ENCODE results near the gene PLD4. TPM values are rescaled to one million over a fixed set of nuclear protein-coding genes. Genes with fewer than 3 reads are reported as not detected.
"Not testable (repeated sequence)": the region's sequence is repeated elsewhere in the genome, so short reads cannot be mapped to it uniquely, and the experiment has no call there.

PLD4 gene
- total RNA-seq, 1 experiment from 2014 or later = 0.15 TPM

DNA sequence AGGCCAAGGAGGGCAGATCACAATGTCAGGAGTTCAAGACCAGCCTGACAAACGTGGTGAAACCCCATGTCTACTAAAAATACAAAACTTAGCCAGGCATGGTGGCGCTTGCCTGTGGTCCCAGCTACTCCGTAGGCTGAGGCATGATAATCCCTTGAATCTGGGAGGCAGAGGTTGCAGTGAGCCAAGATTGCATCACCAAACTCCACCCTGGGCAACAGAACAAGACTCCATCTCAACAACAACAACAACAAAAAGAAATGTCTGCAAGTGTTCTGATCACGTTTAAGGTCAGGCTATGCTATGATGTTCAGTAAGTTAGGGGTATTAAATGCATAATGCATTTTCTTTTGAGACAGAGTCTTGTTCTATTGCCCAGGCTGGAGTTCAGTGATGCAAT is 6.7 kb upstream of the PLD4 start:
- H3K27ac ChIP-seq (ENCODE audit: low read length) = no peak overlapping the region
- intact Hi-C loops (cut with micrococcal nuclease; ENCODE audit: unreplicated experiment) (no loop called here), in situ Hi-C loops (cut with HindIII; ENCODE audit: low pct_unique_long_range_greater_than_20kb, low sequenced_read_pairs) (no loop called here)
- no peaks in the 10 kb centered on the region for H3K36me3 ChIP-seq (ENCODE audit: control insufficient read depth, insufficient read depth, low read length)
- H3K9me3 ChIP-seq (ENCODE audit: control insufficient read depth, insufficient read depth, low read depth, low read length) = no peaks in the 10 kb centered on the region
- ATAC-seq (no peak), DNase-seq (ENCODE audit: low read depth, low spot score) (no peak)
- POLR2A ChIA-PET = no interaction called here
- BruUV-seq (replicated peaks) = no TSS peak
- TF ChIP-seq, protein P1, sequence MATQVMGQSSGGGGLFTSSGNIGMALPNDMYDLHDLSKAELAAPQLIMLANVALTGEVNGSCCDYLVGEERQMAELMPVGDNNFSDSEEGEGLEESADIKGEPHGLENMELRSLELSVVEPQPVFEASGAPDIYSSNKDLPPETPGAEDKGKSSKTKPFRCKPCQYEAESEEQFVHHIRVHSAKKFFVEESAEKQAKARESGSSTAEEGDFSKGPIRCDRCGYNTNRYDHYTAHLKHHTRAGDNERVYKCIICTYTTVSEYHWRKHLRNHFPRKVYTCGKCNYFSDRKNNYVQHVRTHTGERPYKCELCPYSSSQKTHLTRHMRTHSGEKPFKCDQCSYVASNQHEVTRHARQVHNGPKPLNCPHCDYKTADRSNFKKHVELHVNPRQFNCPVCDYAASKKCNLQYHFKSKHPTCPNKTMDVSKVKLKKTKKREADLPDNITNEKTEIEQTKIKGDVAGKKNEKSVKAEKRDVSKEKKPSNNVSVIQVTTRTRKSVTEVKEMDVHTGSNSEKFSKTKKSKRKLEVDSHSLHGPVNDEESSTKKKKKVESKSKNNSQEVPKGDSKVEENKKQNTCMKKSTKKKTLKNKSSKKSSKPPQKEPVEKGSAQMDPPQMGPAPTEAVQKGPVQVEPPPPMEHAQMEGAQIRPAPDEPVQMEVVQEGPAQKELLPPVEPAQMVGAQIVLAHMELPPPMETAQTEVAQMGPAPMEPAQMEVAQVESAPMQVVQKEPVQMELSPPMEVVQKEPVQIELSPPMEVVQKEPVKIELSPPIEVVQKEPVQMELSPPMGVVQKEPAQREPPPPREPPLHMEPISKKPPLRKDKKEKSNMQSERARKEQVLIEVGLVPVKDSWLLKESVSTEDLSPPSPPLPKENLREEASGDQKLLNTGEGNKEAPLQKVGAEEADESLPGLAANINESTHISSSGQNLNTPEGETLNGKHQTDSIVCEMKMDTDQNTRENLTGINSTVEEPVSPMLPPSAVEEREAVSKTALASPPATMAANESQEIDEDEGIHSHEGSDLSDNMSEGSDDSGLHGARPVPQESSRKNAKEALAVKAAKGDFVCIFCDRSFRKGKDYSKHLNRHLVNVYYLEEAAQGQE (IDR thresholded peaks at IDR 0.05; ENCODE audit: insufficient read depth in 1 of 2, low read depth in 2 of 2, low read length in 1 of 2) = no peak
- TF ChIP-seq SIN3A (IDR thresholded peaks at IDR 0.05; ENCODE audit: borderline replicate concordance, insufficient read depth, low read depth, low read length) (no peak), TCF7L2 (IDR thresholded peaks at IDR 0.05; ENCODE audit: low read depth, low read length) (no peak)
- TF ChIP-seq, protein P2, sequence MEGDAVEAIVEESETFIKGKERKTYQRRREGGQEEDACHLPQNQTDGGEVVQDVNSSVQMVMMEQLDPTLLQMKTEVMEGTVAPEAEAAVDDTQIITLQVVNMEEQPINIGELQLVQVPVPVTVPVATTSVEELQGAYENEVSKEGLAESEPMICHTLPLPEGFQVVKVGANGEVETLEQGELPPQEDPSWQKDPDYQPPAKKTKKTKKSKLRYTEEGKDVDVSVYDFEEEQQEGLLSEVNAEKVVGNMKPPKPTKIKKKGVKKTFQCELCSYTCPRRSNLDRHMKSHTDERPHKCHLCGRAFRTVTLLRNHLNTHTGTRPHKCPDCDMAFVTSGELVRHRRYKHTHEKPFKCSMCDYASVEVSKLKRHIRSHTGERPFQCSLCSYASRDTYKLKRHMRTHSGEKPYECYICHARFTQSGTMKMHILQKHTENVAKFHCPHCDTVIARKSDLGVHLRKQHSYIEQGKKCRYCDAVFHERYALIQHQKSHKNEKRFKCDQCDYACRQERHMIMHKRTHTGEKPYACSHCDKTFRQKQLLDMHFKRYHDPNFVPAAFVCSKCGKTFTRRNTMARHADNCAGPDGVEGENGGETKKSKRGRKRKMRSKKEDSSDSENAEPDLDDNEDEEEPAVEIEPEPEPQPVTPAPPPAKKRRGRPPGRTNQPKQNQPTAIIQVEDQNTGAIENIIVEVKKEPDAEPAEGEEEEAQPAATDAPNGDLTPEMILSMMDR (IDR thresholded peaks at IDR 0.05) = no peak
- H3K27me3 ChIP-seq (ENCODE audit: control insufficient read depth, insufficient read depth, low read length) = no peaks in the 10 kb centered on the region
- H3K4me3 ChIP-seq (ENCODE audit: low read depth in 2 of 2, low read length in 2 of 2) = no peak overlapping the region
- CTCF ChIA-PET = no interaction called here
- H3K4me1 ChIP-seq (ENCODE audit: control insufficient read depth, insufficient read depth, low read length) = no peaks in the 10 kb centered on the region

DNA sequence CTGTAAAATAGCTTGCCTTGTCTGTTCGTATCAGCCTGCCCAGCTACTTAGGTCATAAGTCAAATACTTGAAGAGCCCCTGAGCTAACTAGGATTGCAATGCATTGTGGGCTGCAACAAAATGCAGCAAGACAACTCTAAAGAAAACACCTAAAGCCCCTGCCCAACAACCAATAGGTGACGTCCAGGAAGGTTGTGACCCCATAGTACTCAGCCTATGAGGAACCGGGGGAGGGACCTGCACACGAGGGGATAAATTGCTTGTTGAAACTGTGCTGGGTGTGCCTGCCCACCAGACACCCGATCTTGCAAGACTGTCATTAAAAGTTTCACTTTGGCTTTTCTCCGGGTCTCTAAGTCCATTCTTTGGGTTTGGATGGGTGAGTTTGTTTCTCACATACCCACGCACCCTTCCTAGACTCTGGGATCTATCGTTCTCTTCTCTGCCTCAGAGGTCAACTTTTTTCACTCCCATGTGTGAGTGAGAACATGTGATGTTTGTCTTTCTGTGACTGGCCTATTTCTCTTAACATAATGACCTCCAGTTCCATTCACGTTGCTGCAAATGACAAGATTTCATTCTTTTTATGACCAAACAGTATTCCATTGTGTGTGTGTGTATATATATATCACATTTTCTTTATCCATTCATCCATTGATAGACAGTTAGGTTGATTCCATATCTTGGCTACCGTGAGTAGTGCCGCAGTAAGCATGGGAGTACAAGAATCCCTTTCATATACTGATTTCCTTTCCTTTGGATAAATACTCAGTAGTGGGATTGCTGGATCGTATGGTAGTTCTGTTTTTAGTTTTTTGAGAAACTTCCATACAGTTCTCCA is 5.3 kb upstream of the PLD4 start:
- POLR2A ChIA-PET; intact Hi-C loops (cut with micrococcal nuclease; ENCODE audit: unreplicated experiment); H3K4me1 ChIP-seq (ENCODE audit: control insufficient read depth, insufficient read depth, low read length); ATAC-seq; H3K9me3 ChIP-seq (ENCODE audit: control insufficient read depth, insufficient read depth, low read depth, low read length); in situ Hi-C loops (cut with HindIII; ENCODE audit: low pct_unique_long_range_greater_than_20kb, low sequenced_read_pairs); DNase-seq (ENCODE audit: low read depth, low spot score); H3K27me3 ChIP-seq (ENCODE audit: control insufficient read depth, insufficient read depth, low read length); H3K36me3 ChIP-seq (ENCODE audit: control insufficient read depth, insufficient read depth, low read length); H3K4me3 ChIP-seq (ENCODE audit: low read depth in 2 of 2, low read length in 2 of 2); BruUV-seq (replicated peaks); H3K27ac ChIP-seq (ENCODE audit: low read length): not testable (repeated sequence)
- CTCF ChIA-PET = interaction anchor here (1.0 kb wide), 1 partner anchor 13 kb away, joined by 3 read pairs; no protein-coding TSS in a partner anchor

DNA sequence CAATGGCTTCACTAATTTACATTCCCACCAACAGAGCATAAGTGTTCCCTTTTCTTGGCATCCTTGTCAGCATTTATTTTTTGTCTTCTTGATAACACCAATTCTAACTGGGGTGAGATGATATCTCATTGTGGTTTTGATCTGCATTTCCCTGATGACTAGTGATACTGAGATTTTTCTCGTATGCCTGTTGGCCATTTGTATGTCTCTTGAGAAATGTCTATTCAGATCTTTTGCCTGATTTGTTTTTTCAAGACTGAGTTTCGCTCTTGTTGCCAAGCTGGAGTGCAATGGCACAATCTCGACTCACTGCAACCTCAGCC is 4.7 kb upstream of the PLD4 start:
- POLR2A ChIA-PET = no interaction called here
- intact Hi-C loops (cut with micrococcal nuclease; ENCODE audit: unreplicated experiment) = no loop called here
- Histone ChIP-seq H3K36me3 (ENCODE audit: control insufficient read depth, insufficient read depth, low read length) (no peaks in the 10 kb centered on the region), H3K27ac (ENCODE audit: low read length) (no peak overlapping the region), H3K9me3 (ENCODE audit: control insufficient read depth, insufficient read depth, low read depth, low read length) (no peaks in the 10 kb centered on the region), H3K4me3 (ENCODE audit: low read depth in 2 of 2, low read length in 2 of 2) (no peak overlapping the region), H3K27me3 (ENCODE audit: control insufficient read depth, insufficient read depth, low read length) (no peaks in the 10 kb centered on the region), H3K4me1 (ENCODE audit: control insufficient read depth, insufficient read depth, low read length) (no peaks in the 10 kb centered on the region)
- BruUV-seq (replicated peaks) = no TSS peak
- DNase-seq (ENCODE audit: low read depth, low spot score) (no peak), ATAC-seq (no peak)
- CTCF ChIA-PET = no interaction called here
- no peak for TF ChIP-seq SIN3A (IDR thresholded peaks at IDR 0.05; ENCODE audit: borderline replicate concordance, insufficient read depth, low read depth, low read length)
- TF ChIP-seq, protein P1 (IDR thresholded peaks at IDR 0.05; ENCODE audit: insufficient read depth in 1 of 2, low read depth in 2 of 2, low read length in 1 of 2) = no peak
- no peak for TF ChIP-seq TCF7L2 (IDR thresholded peaks at IDR 0.05; ENCODE audit: low read depth, low read length)
- no peak for TF ChIP-seq POLR2AphosphoS5 (IDR thresholded peaks at IDR 0.05; ENCODE audit: low read depth, low read length)
- TF ChIP-seq, protein P2 (IDR thresholded peaks at IDR 0.05) = no peak
- in situ Hi-C loops (cut with HindIII; ENCODE audit: low pct_unique_long_range_greater_than_20kb, low sequenced_read_pairs) = no loop called here
